Stimulated activated CD4-positive, alpha-beta T cell treated with anti-CD3 and anti-CD28 coated beads, Interleukin-1b, Interleukin-23, amount 100 ng/mL, for 4 hours (primary cell): ENCODE results near the gene FCHSD2.
"Not testable (repeated sequence)": the region's sequence is repeated elsewhere in the genome, so short reads cannot be mapped to it uniquely, and the experiment has no call there.

Experiments
- DNase-seq, 2 donors: peaks; one replicate each; pipeline ENCODE4 v3.0.0-alpha.2; 2020; ENCODE audit warnings: low read depth in 2 of 2

Gene FCHSD2

DNA sequence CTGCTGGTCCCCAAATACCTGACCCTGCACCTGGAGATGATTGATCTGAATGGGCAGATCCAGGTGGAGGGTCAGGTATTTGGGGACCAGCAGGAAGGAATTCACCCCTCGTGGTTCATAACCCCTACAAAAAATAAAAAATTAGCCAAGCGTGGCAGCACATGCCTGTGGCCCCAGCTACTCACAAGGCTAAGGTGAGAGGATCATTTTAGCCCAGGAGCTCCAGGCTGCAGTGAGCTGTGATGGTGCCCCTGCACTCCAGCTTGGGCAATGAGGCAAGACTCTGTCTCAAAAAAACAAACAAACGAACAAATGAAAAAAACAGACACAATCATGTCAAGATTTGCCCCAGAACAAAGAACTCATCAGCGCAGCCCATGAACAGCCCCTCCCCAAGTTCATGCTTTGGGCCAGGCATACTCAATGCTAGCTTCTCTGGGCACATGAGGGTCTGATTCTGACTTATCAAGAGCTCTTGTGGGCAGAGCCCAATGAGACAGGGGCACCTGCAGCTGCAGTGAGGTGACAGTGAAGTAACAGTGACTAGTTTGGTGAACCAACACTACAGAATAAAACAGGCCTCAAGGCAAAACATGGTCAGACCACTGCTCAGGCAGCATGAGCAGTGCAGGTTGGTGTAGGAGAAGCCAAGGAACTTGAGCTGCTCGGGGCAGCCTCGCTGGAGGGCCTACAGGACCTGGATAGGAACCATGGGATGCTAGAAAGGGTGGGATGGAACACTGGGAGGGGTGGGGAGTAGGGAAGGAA, 10.2 kb upstream of the FCHSD2 start:
- no peak for DNase-seq

DNA sequence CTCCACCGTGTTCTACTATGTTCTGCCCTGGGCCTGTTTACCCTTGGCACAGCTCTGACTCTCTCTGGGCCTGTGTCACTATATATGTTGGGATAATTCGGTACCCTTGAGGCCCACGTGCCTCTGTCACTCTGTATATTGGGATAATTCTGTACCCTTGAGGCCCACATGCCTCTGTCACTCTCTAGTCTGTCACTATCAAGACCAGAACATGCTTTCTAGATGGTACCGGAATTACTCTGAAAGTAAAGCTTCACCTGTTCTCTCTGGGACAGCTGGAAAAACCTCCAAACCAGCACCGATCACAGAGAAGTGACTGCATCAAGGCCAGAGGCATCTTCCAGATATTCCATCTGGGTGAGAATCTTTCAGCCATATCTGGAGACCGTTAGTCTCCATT, 9.3 kb upstream of the FCHSD2 start:
- no peak for DNase-seq

DNA sequence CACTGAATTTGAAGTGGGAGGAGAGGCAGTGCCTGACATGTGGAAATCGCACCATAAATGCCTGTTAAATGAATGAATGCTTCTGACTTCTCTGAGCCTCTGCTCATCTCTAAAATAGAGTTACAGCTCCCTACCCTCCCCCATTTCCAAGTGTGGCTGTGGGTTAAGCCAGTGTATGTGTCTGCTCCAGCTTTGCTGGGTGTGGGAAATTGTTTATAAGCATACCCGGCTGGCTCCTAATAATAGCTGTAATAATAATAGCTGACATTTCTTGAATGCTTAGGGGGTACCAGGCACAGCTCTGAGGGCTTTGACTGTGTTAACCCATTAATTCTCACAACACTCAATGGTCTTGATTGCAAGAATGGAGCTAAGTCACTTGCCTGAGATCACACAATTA, 7.0 kb upstream of the FCHSD2 start:
- no peak for DNase-seq

DNA sequence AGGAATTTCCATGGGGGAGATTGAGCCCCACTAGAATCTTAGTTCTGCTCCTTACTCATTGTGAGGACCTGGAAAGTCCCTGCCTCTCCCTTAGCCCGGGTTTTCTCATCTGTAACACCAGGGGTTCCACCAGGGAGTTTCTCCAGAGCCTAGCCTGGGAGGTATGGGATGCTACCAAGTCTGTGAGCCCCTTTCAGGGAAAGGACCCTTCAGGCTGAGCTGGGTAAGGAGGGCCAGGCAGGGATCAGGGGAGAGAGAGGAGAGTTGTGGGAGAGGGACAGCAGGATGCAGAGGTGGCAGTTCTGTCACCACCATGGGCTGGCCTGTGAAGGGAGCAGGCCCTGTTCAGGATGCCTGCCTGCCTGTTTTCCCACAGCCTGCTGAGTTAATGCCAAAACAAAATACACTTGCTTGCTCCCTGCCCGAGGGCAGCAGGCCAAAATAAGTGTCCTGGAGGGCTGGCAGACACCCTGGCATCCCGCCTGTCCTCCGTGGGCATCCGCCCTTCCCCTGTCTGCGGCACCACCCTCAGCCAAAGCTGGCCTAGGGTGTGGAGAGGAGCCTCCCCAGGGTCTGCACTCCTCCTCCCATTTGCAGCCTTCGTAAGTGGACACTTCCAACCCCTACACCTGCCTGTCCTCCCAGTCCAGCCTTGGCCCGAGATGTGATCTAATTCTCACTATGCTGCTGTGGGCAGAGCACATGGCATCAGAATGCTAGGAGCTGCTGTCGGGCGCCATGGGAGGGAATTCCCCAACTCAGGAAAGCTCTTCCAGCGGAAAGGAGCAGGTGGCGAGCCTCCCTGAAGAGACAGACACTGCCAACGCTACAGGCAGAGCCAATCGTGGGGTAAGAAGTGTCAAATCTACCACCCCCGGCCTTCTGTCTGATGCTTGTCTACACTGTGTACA, 5.9 kb upstream of the FCHSD2 start:
- no peak for DNase-seq

DNA sequence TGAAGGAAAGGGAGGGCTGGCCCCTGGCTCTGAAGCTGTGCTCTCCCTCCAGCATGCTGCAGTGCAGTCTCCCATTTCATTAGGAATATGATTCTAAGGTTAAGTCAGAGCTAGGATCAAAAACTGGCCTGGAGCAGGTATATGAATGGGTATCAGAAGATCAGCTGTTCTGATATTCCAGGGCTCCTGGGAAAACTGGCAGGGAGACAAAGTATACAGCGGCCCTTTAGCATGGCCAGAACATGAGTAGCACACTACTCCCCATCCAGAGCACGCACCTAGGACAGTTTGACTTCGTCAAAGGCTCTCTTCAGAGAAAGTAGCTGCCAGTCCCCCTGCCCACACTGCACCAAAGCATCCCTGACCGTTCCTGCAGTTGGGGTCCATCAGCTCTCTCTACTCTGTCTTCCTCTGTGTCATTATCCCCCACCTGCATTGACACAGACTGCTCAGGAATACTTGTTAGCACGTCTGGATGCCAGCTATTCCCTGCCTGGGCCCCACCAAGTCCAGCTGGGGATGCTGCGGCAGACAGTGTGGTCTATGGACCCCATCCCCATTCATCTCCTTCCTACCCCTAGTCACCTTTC, 4.0 kb upstream of the FCHSD2 start:
- no peak for DNase-seq

DNA sequence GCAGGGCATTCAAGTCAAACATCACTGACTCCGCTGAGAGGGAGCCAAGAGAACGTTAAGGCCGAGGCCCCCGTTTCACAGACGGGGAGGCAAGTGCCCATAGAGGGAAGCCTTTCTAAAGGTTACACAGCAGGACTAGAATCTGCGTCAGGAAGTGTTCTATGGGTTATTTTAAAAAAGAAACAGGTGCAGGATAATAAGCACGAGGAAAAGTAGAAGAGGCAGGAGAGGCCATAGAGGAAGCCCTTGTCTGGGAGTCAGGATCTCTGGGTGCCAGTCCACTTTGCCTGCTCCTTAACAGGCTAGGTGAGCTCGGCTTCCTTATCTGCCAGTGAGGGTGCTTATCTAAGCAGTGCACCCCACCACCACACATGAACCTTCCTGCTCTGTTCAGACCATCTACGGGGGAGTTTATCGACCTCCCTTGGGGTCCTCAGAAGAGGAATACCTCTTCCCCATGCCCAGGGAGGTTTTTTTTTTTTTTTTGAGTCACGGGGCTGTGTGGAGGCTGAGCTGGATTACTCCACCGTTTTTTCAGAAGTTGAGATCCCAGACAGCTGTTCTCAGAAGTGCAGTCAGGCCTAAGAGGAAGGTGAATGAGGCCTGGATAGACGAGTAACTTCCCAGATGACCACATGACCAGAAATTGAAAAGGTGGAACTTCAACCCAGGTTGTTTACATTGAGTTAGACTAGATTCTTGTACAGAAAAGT, 1.2 kb upstream of the FCHSD2 start:
- no peak for DNase-seq

DNA sequence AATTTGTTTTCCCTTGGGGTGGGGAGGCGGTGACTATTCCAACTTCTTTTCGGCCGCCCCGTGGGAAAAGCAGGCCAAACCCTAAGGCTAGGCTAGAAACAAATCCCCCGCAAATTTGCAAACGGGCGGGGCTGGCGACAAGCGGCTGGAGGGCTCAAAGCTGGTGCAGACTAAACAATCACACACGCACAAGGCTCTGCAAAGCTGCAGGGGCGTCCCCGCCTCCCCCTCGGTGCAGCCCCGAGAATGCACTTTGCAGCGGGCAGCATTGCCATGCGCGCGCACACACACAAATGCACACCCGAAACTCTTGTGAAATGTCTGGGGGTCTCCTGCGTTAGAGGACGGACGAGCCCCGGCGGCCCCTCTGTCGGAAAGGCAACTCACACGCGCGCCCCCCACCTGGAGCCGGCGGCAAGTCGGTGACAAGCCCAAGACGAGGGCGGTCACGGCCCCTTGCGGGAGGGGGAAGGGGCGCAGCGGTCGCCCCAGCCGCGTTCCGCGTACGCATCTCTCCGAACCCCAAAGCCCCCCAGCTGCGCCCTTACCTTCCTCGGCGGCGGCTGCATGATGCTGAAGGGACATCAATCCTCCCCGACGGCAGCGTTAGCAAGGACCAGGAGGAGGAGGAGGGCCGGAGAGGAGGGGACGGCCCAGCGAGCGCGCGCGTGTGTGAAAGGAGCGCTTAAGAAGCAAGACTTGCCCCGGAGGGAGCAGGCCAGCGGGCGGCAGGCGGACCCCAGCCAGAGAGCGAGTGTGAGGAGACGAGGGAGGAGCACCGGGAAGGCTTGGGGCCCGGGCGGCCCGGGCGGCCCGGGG, 600 bp downstream of the FCHSD2 start:
- DNase-seq: peak; percentile 12 to 43

DNA sequence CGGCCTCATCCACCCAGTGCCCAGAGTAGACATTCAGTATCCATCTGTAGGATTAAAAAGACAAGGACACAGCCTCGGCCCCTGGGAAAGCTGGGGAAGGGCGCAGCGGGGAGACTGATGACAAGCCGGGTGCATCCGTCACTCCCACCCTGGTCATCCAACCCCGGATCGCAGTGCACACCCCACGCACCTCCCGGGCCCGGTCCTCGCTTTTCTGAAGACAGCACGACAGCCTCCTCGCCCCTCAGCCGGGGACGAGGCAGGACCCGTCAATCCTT, 1.1 kb downstream of the FCHSD2 start:
- DNase-seq: no peak

DNA sequence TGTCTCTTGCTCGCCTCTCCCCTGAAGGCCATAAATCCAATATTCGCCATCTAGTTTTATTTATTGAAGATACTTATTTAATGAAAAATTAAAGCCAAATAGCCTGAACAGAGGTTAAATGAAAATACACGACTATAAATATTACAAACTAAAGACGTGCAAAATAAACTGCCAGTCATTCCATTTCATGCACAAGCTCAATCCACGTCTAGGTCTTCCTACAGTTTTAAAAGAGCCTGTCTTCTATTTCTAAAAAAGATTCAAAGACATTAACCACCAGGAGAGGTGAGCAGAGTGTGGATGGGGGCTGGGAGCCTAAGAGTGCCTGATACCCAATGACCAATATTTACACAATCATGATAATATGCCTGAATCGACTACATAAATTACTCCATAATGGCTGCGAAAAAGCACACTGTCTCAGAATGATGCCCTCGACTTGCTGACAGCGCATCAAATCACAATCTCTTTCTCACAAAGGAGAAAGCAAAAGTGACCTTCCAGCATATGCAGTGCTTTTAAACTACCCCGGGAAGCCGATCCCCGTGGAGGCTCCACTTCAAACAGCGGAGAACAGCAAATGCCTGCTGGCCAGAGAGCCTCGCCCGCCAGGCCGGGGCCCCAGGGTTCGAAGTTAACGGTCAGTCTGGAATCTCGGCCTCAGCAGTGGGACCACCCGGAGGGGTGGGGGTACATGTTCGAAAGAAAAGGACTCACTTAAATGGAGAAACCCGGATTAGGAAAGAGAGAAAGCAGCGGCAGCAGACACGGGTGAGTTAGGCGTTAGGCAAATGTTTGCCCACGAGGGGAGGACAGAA, 1.7 kb downstream of the FCHSD2 start:
- no peak for DNase-seq

DNA sequence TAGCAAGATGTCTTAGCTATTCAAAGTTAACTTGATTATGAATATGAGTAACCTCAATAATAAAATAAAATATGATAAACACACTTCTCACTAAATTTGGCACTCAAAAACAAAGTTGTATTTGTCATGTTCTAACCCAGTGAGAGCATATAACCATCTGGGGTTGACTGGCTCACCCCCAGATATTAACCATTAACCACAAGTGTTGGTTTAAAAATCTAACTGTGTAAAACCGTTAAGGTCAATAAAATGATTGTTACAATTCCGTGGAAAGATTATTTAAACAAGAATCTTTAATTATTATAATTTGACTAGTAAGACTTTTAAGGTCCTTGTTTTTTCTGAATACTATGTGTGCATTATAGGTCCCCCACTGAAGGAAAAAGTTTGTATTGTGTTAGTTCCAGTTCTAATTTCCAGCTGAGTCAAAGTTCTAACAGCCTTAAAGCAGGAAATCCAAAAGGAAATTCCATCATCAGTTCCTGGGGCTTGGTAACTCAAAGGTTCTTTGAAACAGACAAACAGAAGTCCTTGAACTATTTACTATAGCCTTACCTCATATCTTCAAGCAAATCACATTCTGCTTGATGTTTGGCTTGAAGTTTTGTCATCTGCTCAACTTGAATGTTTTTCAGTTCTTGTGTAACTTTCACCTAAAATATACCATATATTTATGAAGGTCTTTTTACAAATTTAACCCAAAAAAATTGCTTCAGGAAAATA, 2.5 kb downstream of the FCHSD2 start:
- no peak for DNase-seq

DNA sequence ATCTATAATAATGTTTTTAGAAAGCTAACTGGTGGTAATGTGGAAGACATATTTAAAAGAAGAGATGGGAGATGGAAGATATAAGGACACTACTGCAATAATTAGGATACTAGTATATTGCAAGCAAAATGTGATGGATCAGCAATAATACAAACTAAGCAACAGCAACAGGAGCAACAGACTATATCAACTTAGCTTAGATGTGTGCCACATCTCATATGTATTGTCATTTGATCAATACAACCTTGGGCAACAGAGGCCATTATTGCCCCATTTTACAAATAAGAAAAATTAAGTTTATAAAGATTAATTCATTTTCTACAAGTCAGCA, 4.2 kb downstream of the FCHSD2 start:
- DNase-seq: no peak

DNA sequence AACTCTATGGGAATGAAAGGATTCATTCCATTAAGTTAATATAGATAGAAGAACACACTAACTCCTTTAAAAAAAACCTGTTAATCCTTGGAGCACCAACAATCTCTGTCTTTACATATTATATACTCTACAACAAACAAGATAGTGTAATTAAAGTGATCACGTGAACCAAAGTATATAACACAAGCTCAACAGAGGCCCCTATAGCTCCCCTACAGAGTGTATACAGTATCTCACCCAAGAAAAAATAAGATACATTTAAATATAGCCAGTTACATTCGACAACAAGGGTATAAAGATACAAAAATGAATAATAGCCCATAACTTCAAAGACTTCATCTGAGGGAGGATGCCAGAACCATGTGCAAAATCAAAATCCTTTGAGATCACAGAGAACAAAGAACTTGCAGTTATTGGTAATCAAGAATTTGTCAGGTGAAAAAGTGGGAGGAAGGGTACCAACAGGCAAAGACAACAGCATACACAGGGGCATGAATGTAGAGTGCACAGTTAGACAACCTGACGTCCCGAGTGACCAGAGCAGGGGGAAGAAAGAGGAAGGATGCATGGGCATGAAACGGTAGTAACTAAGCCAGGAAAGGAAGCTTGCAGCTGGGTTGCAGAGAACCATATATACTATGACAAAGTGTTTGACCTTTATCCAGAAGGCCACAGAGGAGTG, 4.7 kb downstream of the FCHSD2 start:
- DNase-seq: no peak

DNA sequence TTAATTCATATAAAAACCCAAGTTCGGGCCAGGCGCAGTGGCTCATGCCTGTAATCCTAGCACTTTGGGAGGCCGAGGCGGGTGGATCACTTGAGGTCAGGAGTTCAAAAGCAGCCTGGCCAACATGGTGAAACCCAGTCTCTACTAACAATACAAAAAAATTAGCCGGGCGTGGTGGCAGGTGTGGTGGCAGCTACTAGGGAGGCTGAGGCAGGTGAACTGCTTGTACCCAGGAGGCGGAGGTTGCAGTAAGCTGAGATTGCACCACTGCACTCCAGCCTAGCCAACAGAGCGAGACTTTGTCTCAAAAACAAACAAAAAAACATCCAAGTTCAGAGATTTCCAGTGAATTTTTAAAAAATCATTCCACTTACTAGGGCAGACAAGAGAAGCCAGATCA, 5.4 kb downstream of the FCHSD2 start:
- DNase-seq: not testable (repeated sequence)

DNA sequence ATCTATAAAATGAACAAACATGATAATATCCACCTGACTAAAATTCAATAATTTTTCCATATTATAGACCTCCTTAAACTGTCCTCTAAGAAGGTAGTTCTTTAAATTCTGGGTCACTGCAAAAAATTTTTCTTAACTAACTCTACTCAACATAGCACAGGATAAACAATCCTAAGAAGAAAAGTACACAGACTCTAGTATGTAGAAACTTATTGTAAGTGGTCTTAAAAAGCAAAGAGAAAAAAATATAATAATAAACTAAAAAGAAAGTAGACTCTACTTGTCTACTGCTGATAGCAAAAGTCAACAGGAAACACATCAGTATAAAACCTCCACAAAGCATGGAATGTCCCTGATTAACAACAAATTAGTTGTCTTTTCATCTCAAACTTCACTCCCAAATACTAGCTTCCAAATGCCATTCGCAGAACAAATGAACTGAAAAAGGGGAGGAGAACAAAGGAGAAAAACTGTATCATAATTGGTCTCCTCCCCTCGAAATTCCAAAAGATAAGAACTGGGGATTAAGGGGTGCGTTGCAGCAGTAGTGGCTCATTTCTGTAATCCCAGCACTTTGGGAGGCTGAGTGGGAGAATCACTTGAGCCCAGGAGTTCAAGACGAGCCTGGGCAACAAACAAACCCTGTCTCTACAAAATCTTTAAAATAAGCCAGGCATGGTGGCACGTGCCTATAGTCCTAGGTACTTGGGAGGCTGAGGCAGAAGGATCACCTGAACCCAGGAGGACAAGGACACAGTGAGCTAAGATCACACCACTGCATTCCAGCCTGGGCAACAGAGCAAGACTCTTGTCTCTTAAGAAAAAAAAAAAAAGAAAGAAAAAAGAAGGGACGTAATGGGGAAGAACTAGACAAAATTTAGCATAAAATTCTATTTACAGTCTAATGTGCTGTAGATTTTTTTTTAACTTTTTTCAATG, 6.5 kb downstream of the FCHSD2 start:
- no peak for DNase-seq

DNA sequence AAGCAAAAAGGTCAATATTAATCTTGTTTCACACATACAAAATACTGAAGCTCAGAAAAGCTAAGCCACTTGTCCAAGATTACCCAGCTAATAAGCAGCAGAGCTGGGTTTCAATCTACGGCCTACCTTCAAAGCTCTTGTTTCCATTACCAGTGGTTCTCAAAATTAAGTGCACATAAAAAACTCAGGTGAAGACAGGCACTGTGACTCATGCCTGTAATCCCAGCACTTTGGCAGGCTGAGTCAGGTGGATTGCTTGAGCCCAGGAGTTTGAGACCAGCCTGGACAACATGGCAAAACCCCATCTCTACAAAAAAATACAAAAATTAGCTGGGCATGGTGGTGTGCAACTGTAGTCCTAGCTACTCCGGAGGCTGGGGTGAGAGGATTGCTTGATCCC, 9.8 kb downstream of the FCHSD2 start:
- not testable (repeated sequence) for DNase-seq

DNA sequence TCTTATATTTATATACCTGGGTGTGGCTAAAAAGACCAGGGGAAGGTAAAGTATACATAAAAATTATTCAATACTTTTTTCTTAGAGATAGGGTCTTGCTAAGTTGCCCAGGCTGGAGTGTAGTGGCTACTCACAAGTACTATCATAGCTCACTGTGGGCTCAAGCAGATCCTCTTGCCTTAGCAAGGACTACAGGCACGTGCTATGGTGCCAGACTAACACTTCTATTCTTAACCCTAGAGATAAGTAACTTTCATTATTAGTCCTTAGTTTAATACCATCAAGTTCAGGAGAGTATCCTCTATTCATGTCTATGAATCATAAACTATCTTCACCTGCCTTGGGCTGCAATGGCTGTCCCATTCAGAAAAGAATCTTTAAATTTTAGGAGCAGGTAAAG, 11.9 kb downstream of the FCHSD2 start:
- no peak for DNase-seq

DNA sequence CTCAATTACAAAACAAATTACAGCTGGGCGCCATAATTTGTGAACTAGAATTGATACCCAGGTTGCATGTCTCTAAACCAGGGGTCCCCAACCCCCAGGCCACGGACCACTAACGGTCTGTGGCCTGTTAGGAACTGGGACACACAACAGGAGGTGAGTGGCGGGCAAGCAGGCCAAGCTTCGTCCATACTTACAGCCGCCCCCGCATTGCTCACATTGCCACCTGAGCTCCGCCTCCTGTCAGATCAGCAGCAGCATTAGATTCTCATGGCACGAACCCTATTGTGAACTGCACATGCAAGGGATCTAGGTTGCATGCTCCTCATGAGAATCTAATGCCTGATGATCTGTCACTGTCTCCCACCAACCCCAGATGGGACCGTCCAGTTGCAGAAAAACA, 12.9 kb downstream of the FCHSD2 start:
- no peak for DNase-seq

DNA sequence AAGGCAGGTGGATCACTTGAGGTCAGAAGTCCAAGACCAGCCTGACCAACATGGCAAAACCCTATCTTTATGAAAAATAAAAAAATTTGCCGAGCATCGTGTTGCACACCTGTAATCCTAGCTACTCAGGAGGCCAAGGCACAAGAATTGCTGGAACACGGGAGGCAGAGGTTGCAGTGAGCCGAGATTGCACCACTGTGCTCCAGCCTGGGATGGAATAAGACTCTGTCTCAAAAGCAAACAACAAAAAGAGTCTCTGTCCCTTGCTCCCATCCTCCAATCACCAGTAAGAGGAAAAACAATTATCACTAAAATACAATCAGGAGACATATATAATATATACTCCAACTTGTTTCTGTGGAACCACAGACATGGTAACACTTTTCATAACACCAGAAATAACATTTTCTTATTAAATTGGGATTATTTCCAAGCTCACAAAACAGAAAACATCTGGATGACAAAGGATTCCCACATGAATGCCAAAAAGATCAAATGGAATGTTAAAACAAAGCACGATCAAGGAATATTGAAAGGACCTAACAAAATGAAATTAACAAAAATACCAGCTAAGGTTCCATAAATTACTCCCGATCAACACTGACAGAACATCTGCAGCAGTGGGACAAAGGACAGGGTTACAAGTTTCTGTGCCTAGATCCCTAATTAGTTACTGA, 15.2 kb downstream of the FCHSD2 start:
- DNase-seq: no peak
